ENCODE results near the gene SIDT2. TPM values are rescaled to one million over a fixed set of nuclear protein-coding genes. Genes with fewer than 3 reads are reported as not detected.

The SIDT2 gene
- total RNA-seq, 1 experiment from 2014 or later, result 47.6 TPM

DNA sequence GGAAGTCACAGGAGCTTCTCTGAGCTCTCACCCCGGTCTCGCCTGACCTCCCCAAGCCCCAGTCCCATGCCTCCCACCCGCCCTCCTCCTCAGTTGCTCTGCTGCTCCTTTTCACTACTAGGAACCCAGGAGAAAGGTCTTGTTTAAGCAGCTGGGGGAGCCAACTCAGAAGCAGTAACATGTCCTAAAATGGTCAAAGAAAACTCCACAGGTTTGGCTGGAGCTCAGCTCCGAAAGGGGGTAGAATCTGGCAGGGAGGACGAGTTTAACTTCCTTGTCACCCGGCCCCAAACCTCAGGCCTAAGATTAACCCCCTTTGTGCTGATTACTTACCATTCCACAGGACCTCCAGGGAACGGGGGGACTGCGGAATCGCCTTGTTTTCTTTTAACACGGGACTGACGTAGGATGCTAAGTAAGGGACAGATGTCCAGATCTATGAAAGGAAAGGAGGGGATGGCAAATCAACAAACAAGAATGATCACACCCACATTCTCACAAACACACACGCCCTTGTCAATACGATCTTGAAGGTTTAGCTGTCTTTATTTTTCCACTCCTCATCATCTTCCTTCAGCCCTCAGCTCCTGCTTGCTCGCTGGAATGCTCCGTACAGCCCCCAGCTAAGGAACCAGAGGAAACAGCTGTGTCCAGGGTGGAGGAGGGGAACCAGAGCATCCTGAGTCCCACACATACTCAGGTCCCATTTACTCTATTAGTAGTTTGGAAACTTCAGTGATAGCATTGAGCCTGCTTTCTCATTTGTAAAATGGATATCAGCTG is 39.8 kb downstream of the SIDT2 start:
- CTCF ChIA-PET, result no interaction called here
- H3K4me3 ChIP-seq (ENCODE audit: low read depth in 2 of 2, low read length in 2 of 2), result no peak overlapping the region
- H3K27ac ChIP-seq (ENCODE audit: low read length), result no peak overlapping the region
- in situ Hi-C loops (cut with HindIII; ENCODE audit: low pct_unique_long_range_greater_than_20kb, low sequenced_read_pairs) (no loop called here), intact Hi-C loops (cut with micrococcal nuclease; ENCODE audit: unreplicated experiment) (no loop called here)
- 0 out of 2 replicates have a peak, but pooled peaks cover 2% of the 10 kb centered on the region for H3K36me3 ChIP-seq (ENCODE audit: control insufficient read depth, insufficient read depth, low read length)
- POLR2A ChIA-PET, result no interaction called here
- TF ChIP-seq, protein P1, sequence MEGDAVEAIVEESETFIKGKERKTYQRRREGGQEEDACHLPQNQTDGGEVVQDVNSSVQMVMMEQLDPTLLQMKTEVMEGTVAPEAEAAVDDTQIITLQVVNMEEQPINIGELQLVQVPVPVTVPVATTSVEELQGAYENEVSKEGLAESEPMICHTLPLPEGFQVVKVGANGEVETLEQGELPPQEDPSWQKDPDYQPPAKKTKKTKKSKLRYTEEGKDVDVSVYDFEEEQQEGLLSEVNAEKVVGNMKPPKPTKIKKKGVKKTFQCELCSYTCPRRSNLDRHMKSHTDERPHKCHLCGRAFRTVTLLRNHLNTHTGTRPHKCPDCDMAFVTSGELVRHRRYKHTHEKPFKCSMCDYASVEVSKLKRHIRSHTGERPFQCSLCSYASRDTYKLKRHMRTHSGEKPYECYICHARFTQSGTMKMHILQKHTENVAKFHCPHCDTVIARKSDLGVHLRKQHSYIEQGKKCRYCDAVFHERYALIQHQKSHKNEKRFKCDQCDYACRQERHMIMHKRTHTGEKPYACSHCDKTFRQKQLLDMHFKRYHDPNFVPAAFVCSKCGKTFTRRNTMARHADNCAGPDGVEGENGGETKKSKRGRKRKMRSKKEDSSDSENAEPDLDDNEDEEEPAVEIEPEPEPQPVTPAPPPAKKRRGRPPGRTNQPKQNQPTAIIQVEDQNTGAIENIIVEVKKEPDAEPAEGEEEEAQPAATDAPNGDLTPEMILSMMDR (IDR thresholded peaks at IDR 0.05), result no peak
- TF ChIP-seq TCF7L2 (IDR thresholded peaks at IDR 0.05; ENCODE audit: low read depth, low read length) (no peak), SIN3A (IDR thresholded peaks at IDR 0.05; ENCODE audit: borderline replicate concordance, insufficient read depth, low read depth, low read length) (no peak)
- ATAC-seq (no peak), DNase-seq (ENCODE audit: low read depth, low spot score) (no peak)
- no TSS peak for BruUV-seq (replicated peaks)
- H3K4me1 ChIP-seq (ENCODE audit: control insufficient read depth, insufficient read depth, low read length), result no peaks in the 10 kb centered on the region
- H3K9me3 ChIP-seq (ENCODE audit: control insufficient read depth, insufficient read depth, low read depth, low read length), result no peaks in the 10 kb centered on the region
- no peaks in the 10 kb centered on the region for H3K27me3 ChIP-seq (ENCODE audit: control insufficient read depth, insufficient read depth, low read length)

DNA sequence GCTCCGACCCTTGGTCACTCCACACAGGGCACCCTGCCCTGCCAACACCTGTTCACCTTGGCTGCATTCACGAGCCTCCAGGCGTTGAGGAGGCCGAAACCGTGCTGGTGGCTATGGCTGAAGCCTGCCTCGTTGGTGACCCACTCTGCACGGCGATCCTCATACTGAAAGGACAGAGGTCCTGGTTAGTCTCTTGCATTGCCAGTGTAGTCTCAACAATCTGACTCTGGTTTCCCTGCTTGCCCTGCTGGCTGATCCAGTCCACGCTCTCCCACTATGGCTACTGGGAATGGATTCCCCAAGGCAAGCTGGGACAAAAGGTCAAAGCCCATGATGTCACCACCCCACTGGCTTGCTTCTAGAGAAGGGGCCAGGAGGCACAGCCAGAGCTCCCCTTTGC is 40.5 kb downstream of the SIDT2 start:
- no TSS peak for BruUV-seq (replicated peaks)
- Histone ChIP-seq H3K36me3 (ENCODE audit: control insufficient read depth, insufficient read depth, low read length) (0 out of 2 replicates have a peak, but pooled peaks cover 2% of the 10 kb centered on the region), H3K27ac (ENCODE audit: low read length) (no peak overlapping the region), H3K4me1 (ENCODE audit: control insufficient read depth, insufficient read depth, low read length) (no peaks in the 10 kb centered on the region), H3K4me3 (ENCODE audit: low read depth in 2 of 2, low read length in 2 of 2) (no peak overlapping the region), H3K9me3 (ENCODE audit: control insufficient read depth, insufficient read depth, low read depth, low read length) (no peaks in the 10 kb centered on the region), H3K27me3 (ENCODE audit: control insufficient read depth, insufficient read depth, low read length) (no peaks in the 10 kb centered on the region)
- ChIA-PET CTCF (no interaction called here), POLR2A (no interaction called here)
- no peak for TF ChIP-seq POLR2AphosphoS5 (IDR thresholded peaks at IDR 0.05; ENCODE audit: low read depth, low read length)
- TF ChIP-seq, protein P2, sequence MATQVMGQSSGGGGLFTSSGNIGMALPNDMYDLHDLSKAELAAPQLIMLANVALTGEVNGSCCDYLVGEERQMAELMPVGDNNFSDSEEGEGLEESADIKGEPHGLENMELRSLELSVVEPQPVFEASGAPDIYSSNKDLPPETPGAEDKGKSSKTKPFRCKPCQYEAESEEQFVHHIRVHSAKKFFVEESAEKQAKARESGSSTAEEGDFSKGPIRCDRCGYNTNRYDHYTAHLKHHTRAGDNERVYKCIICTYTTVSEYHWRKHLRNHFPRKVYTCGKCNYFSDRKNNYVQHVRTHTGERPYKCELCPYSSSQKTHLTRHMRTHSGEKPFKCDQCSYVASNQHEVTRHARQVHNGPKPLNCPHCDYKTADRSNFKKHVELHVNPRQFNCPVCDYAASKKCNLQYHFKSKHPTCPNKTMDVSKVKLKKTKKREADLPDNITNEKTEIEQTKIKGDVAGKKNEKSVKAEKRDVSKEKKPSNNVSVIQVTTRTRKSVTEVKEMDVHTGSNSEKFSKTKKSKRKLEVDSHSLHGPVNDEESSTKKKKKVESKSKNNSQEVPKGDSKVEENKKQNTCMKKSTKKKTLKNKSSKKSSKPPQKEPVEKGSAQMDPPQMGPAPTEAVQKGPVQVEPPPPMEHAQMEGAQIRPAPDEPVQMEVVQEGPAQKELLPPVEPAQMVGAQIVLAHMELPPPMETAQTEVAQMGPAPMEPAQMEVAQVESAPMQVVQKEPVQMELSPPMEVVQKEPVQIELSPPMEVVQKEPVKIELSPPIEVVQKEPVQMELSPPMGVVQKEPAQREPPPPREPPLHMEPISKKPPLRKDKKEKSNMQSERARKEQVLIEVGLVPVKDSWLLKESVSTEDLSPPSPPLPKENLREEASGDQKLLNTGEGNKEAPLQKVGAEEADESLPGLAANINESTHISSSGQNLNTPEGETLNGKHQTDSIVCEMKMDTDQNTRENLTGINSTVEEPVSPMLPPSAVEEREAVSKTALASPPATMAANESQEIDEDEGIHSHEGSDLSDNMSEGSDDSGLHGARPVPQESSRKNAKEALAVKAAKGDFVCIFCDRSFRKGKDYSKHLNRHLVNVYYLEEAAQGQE (IDR thresholded peaks at IDR 0.05; ENCODE audit: insufficient read depth in 1 of 2, low read depth in 2 of 2, low read length in 1 of 2), result no peak
- no peak for TF ChIP-seq TCF7L2 (IDR thresholded peaks at IDR 0.05; ENCODE audit: low read depth, low read length)
- no peak for TF ChIP-seq SIN3A (IDR thresholded peaks at IDR 0.05; ENCODE audit: borderline replicate concordance, insufficient read depth, low read depth, low read length)
- TF ChIP-seq, protein P1 (IDR thresholded peaks at IDR 0.05), result no peak
- intact Hi-C loops (cut with micrococcal nuclease; ENCODE audit: unreplicated experiment), result no loop called here
- in situ Hi-C loops (cut with HindIII; ENCODE audit: low pct_unique_long_range_greater_than_20kb, low sequenced_read_pairs), result no loop called here
- ATAC-seq (no peak), DNase-seq (ENCODE audit: low read depth, low spot score) (no peak)

Data from Panc1 (cell line).